Hematopoietic multipotent progenitor cell treated with erythropoietin and hydrocortisone succinate and interleukin-3 and kit ligand, for 6 days (in vitro differentiated cells): Measurements from ENCODE around the gene GAMT.
A peak's percentile ranks its signal among the peaks of the same experiment; 100 is the strongest.

ENCODE experiments used
- DNase-seq: peaks from one replicate; pipeline ENCODE4 v3.0.0-alpha.2; 2015

Gene GAMT

GRCh38 chr19:1417681-1418495 lies 16.5 kb upstream of the GAMT start:
- no peak for DNase-seq

GRCh38 chr19:1417145-1417544 lies 15.8 kb upstream of the GAMT start:
- DNase-seq, result no peak

GRCh38 chr19:1416014-1416841 lies 14.9 kb upstream of the GAMT start:
- no peak for DNase-seq

GRCh38 chr19:1412995-1413800 lies 11.9 kb upstream of the GAMT start:
- DNase-seq, result no peak

- DNase-seq, result no peak
Observed at GRCh38 chr19:1412323-1412923, 11.1 kb upstream of the GAMT start.

- DNase-seq, result peak; percentile 48
Observed at GRCh38 chr19:1411255-1412191, 10.2 kb upstream of the GAMT start.

- DNase-seq, result no peak
Observed at GRCh38 chr19:1410789-1411188, 9.4 kb upstream of the GAMT start.

- no peak for DNase-seq
Observed at GRCh38 chr19:1410136-1410786, 8.9 kb upstream of the GAMT start.

GRCh38 chr19:1409204-1410005 lies 8.1 kb upstream of the GAMT start:
- no peak for DNase-seq

GRCh38 chr19:1408300-1409203 lies 7.2 kb upstream of the GAMT start:
- DNase-seq, result peak; percentile 67

- peak; percentile 32 for DNase-seq
Observed at GRCh38 chr19:1407528-1408299, 6.4 kb upstream of the GAMT start, which contains the start of gene DAZAP1. DAZAP1 (plus strand) TSS chr19:1407586; CDS start chr19:1407774, 188 bp downstream.

GRCh38 chr19:1406774-1407527 lies 5.6 kb upstream of the GAMT start:
- peak; percentile 98 for DNase-seq

GRCh38 chr19:1402411-1403070 lies 1.2 kb upstream of the GAMT start:
- peak; percentile 35 for DNase-seq

GRCh38 chr19:1401889-1402217 lies 511 bp upstream of the GAMT start:
- DNase-seq, result no peak

- DNase-seq, result peak; percentile 36
Observed at GRCh38 chr19:1400281-1401137, 833 bp downstream of the GAMT start.

GRCh38 chr19:1399745-1400144 lies 1.6 kb downstream of the GAMT start:
- DNase-seq, result no peak
